Measurements from ENCODE around the gene ZMYM1.
"Not testable (repeated sequence)": the region's sequence is repeated elsewhere in the genome, so short reads cannot be mapped to it uniquely, and the experiment has no call there.

Gene ZMYM1

GRCh38 chr1:35076426-35076825, 2.8 kb upstream of the ZMYM1 start:
- DNase-seq, result not testable (repeated sequence)

- DNase-seq, result peak in 2 of 4 experiments; percentile 6 to 22
Measured at GRCh38 chr1:35080171-35080854, 1.1 kb downstream of the ZMYM1 start.

GRCh38 chr1:35085421-35085820, 6.2 kb downstream of the ZMYM1 start:
- no peak for DNase-seq

GRCh38 chr1:35097224-35097623, 18.0 kb downstream of the ZMYM1 start:
- DNase-seq, result no peak

- DNase-seq, result no peak
Measured at GRCh38 chr1:35111106-35111505, 31.9 kb downstream of the ZMYM1 start.

- no peak for DNase-seq
Measured at GRCh38 chr1:35112668-35113067, 33.5 kb downstream of the ZMYM1 start.

- DNase-seq, result no peak
Measured at GRCh38 chr1:35115459-35116383, 36.5 kb downstream of the ZMYM1 start.

- DNase-seq, result peak in 2 of 4 experiments; percentile 7 to 22
Measured at GRCh38 chr1:35120458-35121133, 41.4 kb downstream of the ZMYM1 start.

- DNase-seq, result no peak
Measured at GRCh38 chr1:35122311-35122710, 43.1 kb downstream of the ZMYM1 start.

GRCh38 chr1:35126546-35126945, 47.4 kb downstream of the ZMYM1 start:
- peak in 2 of 4 experiments; percentile 31 to 63 for DNase-seq

- DNase-seq, result no peak
Measured at GRCh38 chr1:35129080-35129479, 49.9 kb downstream of the ZMYM1 start.

GRCh38 chr1:35136780-35137179, 57.6 kb downstream of the ZMYM1 start:
- DNase-seq, result no peak

- not testable (repeated sequence) for DNase-seq
Measured at GRCh38 chr1:35137590-35137989, 58.4 kb downstream of the ZMYM1 start.

GRCh38 chr1:35142294-35142693, 63.1 kb downstream of the ZMYM1 start:
- not testable (repeated sequence) for DNase-seq

- DNase-seq, result not testable (repeated sequence)
Measured at GRCh38 chr1:35142728-35143127, 63.5 kb downstream of the ZMYM1 start.

- DNase-seq, result no peak
Measured at GRCh38 chr1:35143737-35144508, 64.7 kb downstream of the ZMYM1 start.

GRCh38 chr1:35145892-35146549, 66.8 kb downstream of the ZMYM1 start:
- not testable (repeated sequence) for DNase-seq

- DNase-seq, result no peak
Measured at GRCh38 chr1:35151220-35151619, 72.0 kb downstream of the ZMYM1 start.

GRCh38 chr1:35164893-35165292, 85.7 kb downstream of the ZMYM1 start:
- DNase-seq, result peak in 1 of 4 experiments; percentile 11
